DMS153 (cell line): ENCODE results near the gene MAGEA9B.
"Not testable (repeated sequence)": the region's sequence is repeated elsewhere in the genome, so short reads cannot be mapped to it uniquely, and the experiment has no call there.

Experiments
- DNase-seq: peaks from one replicate; lab custom pipeline; 2025; lab: John Stamatoyannopoulos, UW

MAGEA9B gene

GRCh38 chrX:149534926-149535602 lies 52.2 kb downstream of the MAGEA9B start:
- not testable (repeated sequence) for DNase-seq

GRCh38 chrX:149533999-149534398 lies 53.3 kb downstream of the MAGEA9B start:
- DNase-seq, result not testable (repeated sequence)

- not testable (repeated sequence) for DNase-seq
Measured at GRCh38 chrX:149532868-149533267, 54.4 kb downstream of the MAGEA9B start.
